ENCODE measurements around the gene CRTC3.

Gene CRTC3

GRCh38 chr15:90580946-90581345 is 51.2 kb downstream of the CRTC3 start:
- POLR2A ChIA-PET: interaction anchor here (0.5 kb wide), 1 partner anchor 73 kb away, joined by 3 read pairs; no protein-coding TSS in a partner anchor
- no peak for TF ChIP-seq CTCF (IDR thresholded peaks at IDR 0.05; ENCODE audit: insufficient read depth, low read length, missing control alignments)
- CTCF ChIA-PET: interaction anchor here (0.9 to 1.7 kb wide), 2 partner anchors 23 to 261 kb away, joined by 3 to 5 read pairs; no protein-coding TSS in a partner anchor
- no peak overlapping the region for H3K4me3 ChIP-seq (ENCODE audit: low read depth, low read length)
- no peak for DNase-seq (ENCODE audit: low read depth, low spot score)

GRCh38 chr15:90581771-90582352 is 52.1 kb downstream of the CRTC3 start:
- CTCF ChIA-PET: interaction anchor here (0.9 to 1.3 kb wide), 2 partner anchors 9 to 66 kb away, joined by 3 to 4 read pairs; no protein-coding TSS in a partner anchor
- H3K4me3 ChIP-seq (ENCODE audit: low read depth, low read length): no peak overlapping the region
- DNase-seq (ENCODE audit: low read depth, low spot score): no peak
- TF ChIP-seq CTCF (IDR thresholded peaks at IDR 0.05; ENCODE audit: insufficient read depth, low read length, missing control alignments): no peak
- POLR2A ChIA-PET: no interaction called here

- ChIA-PET CTCF (interaction anchor here (0.9 to 1.3 kb wide), 2 partner anchors 10 to 65 kb away, joined by 3 to 4 read pairs; no protein-coding TSS in a partner anchor), POLR2A (no interaction called here)
Observed at GRCh38 chr15:90582553-90582952, 52.8 kb downstream of the CRTC3 start.

GRCh38 chr15:90583471-90584252 is 53.9 kb downstream of the CRTC3 start:
- ChIA-PET POLR2A (no interaction called here), CTCF (interaction anchor here (1.3 kb wide), 1 partner anchor 64 kb away, joined by 4 read pairs; no protein-coding TSS in a partner anchor)

More at GRCh38 chr15:90582553-90582952, 52.8 kb downstream of the CRTC3 start:
- no peak overlapping the region for H3K4me3 ChIP-seq (ENCODE audit: low read depth, low read length)
- no peak for TF ChIP-seq CTCF (IDR thresholded peaks at IDR 0.05; ENCODE audit: insufficient read depth, low read length, missing control alignments)
- no peak for DNase-seq (ENCODE audit: low read depth, low spot score)

GRCh38 chr15:90584841-90585240 is 55.1 kb downstream of the CRTC3 start:
- ChIA-PET CTCF (no interaction called here), POLR2A (interaction anchor here (0.9 kb wide), 1 partner anchor 25 kb away, joined by 3 read pairs; no protein-coding TSS in a partner anchor)
- DNase-seq (ENCODE audit: low read depth, low spot score): no peak
- H3K4me3 ChIP-seq (ENCODE audit: low read depth, low read length): no peak overlapping the region
- TF ChIP-seq CTCF (IDR thresholded peaks at IDR 0.05; ENCODE audit: insufficient read depth, low read length, missing control alignments): no peak

More at GRCh38 chr15:90583471-90584252, 53.9 kb downstream of the CRTC3 start:
- no peak for DNase-seq (ENCODE audit: low read depth, low spot score)
- no peak overlapping the region for H3K4me3 ChIP-seq (ENCODE audit: low read depth, low read length)
- TF ChIP-seq CTCF (IDR thresholded peaks at IDR 0.05; ENCODE audit: insufficient read depth, low read length, missing control alignments): no peak

GRCh38 chr15:90585863-90586262 is 56.1 kb downstream of the CRTC3 start:
- CTCF ChIA-PET: interaction anchor here (1.2 to 1.6 kb wide), 3 partner anchors 24 to 300 kb away, joined by 3 to 5 read pairs (median 3); no protein-coding TSS in a partner anchor
- peak; percentile 66 for DNase-seq (ENCODE audit: low read depth, low spot score)
- no peak for TF ChIP-seq CTCF (IDR thresholded peaks at IDR 0.05; ENCODE audit: insufficient read depth, low read length, missing control alignments)
- no peak overlapping the region for H3K4me3 ChIP-seq (ENCODE audit: low read depth, low read length)
- POLR2A ChIA-PET: no interaction called here
